Smooth muscle cell (in vitro differentiated cells): ENCODE measurements around the gene CLPTM1. TPM values are rescaled to one million over a fixed set of nuclear protein-coding genes. Genes with fewer than 3 reads are reported as not detected.

Source experiments
- DNase-seq: peaks from one replicate; lab custom pipeline; 2025; ENCODE audit not compliant: unreplicated experiment; lab: John Stamatoyannopoulos, UW
- H2AFZ ChIP-seq: fragments of 200-600 bp; sonication (generic); 2 replicates; pipeline ENCODE4 v1.6.0; 2016; ENCODE audit warnings: antibody characterized with exemption, low read depth, mild to moderate bottlenecking
- H3F3A ChIP-seq: fragments of 200-600 bp; sonication (generic); 2 replicates; pipeline ENCODE4 v1.6.0; 2017; ENCODE audit warnings: antibody characterized with exemption, low read depth
- H3K27ac ChIP-seq: fragments of 200-600 bp; sonication (generic); 2 replicates; pipeline ENCODE4 v1.5.1; 2016; ENCODE audit warnings: low read depth, mild to moderate bottlenecking
- H3K27me3 ChIP-seq: fragments of 200-600 bp; sonication (generic); 2 replicates; pipeline ENCODE4 v1.6.1; 2016; ENCODE audit warnings: low read depth, mild to moderate bottlenecking
- H3K36me3 ChIP-seq: fragments of 200-600 bp; sonication (generic); 2 replicates; pipeline ENCODE4 v1.5.1; 2016; ENCODE audit warnings: low read depth
- H3K4me1 ChIP-seq: fragments of 200-600 bp; sonication (generic); 2 replicates; pipeline ENCODE4 v1.5.1; 2016; ENCODE audit warnings: low read depth
- H3K4me2 ChIP-seq: fragments of 200-600 bp; sonication (generic); 2 replicates; pipeline ENCODE4 v1.6.0; 2016; ENCODE audit warnings: mild to moderate bottlenecking
- H3K4me3 ChIP-seq: fragments of 200-600 bp; sonication (generic); 2 replicates; pipeline ENCODE4 v1.5.1; 2016; ENCODE audit warnings: mild to moderate bottlenecking
- H3K79me2 ChIP-seq: fragments of 200-600 bp; sonication (generic); 2 replicates; pipeline ENCODE4 v1.6.0; 2016; ENCODE audit warnings: low read depth, mild to moderate bottlenecking
- H3K9ac ChIP-seq: fragments of 200-600 bp; sonication (generic); 2 replicates; pipeline ENCODE4 v1.6.0; 2016; ENCODE audit warnings: low read depth
- H3K9me3 ChIP-seq: fragments of 200-600 bp; sonication (generic); replicated peaks from 2 replicates; pipeline ENCODE4 v1.5.1; 2016; ENCODE audit warnings: low read depth
- H4K20me1 ChIP-seq: fragments of 200-600 bp; sonication (generic); 2 replicates; pipeline ENCODE4 v1.6.0; 2016; ENCODE audit warnings: low read depth
- CTCF ChIP-seq: fragments of 200-600 bp; sonication (generic); IDR thresholded peaks from 2 replicates; pipeline ENCODE4 v1.5.1; 2017; ENCODE audit warnings: borderline replicate concordance, mild to moderate bottlenecking, antibody characterized with exemption; ENCODE audit not compliant: insufficient read depth, poor library complexity, severe bottlenecking
- WGBS: methylation state at CpG from one replicate; pipeline ENCODE4 v1.1.7; 2016; ENCODE audit warnings: low lambda C conversion rate; 5-methylcytosine and 5-hydroxymethylcytosine counted together
- polyA plus RNA-seq: library from polyadenylated mRNA; unstranded; fragments of >200 nt; fragmentation: Nextera tagmentation; extraction: Ambion mirVana; gene quantifications from 2 replicates; pipeline ENCODE4 v1.2.1, GENCODE V29; 2016
- total RNA-seq: library from RNA; depleted of rRNA; stranded (reverse); fragments of >200 nt; gene quantifications from 2 replicates; pipeline ENCODE4 v1.2.3, GENCODE V29; 2014

CLPTM1 gene
- total and polyA plus RNA-seq, 2 experiments from 2014 or later = 41.9 to 62.1 TPM

GRCh38 chr19:44957526-44957925 lies 2.3 kb downstream of the CLPTM1 start:
- Histone ChIP-seq H3K79me2 (peaks cover 67% of the 10 kb centered on the region), H4K20me1 (peaks cover 67% of the 10 kb centered on the region), H2AFZ (no peak overlapping the region), H3K4me1 (peaks cover 11% of the 10 kb centered on the region), H3K4me2 (no peak overlapping the region), H3K9me3 (no peaks in the 10 kb centered on the region), H3K27ac (no peak overlapping the region), H3K9ac (peak overlapping the region; percentile 39), H3K36me3 (no peaks in the 10 kb centered on the region), H3K27me3 (no peaks in the 10 kb centered on the region), H3F3A (no peaks in the 10 kb centered on the region), H3K4me3 (no peak overlapping the region)
- TF ChIP-seq CTCF = no peak
- no peak for DNase-seq
- WGBS = 94% methylated on average over 7 of the region's 7 CpGs

GRCh38 chr19:44958090-44958489 lies 2.9 kb downstream of the CLPTM1 start:
- Histone ChIP-seq H3K4me1 (peaks cover 11% of the 10 kb centered on the region), H3K4me2 (no peak overlapping the region), H3K36me3 (no peaks in the 10 kb centered on the region), H3K79me2 (peaks cover 67% of the 10 kb centered on the region), H2AFZ (no peak overlapping the region), H4K20me1 (peaks cover 67% of the 10 kb centered on the region), H3K27me3 (no peaks in the 10 kb centered on the region), H3K9me3 (no peaks in the 10 kb centered on the region), H3K9ac (no peak overlapping the region), H3K27ac (no peak overlapping the region), H3F3A (no peaks in the 10 kb centered on the region), H3K4me3 (no peak overlapping the region)
- no peak for DNase-seq
- no peak for TF ChIP-seq CTCF
- 90% methylated on average over 8 of the region's 9 CpGs for WGBS

GRCh38 chr19:44959691-44960090 lies 4.5 kb downstream of the CLPTM1 start:
- no peak overlapping the region for H3K9ac ChIP-seq

More at GRCh38 chr19:44959691-44960090, 4.5 kb downstream of the CLPTM1 start:
- TF ChIP-seq CTCF = no peak
- no peaks in the 10 kb centered on the region for H3K27me3 ChIP-seq
- H3K27ac ChIP-seq = no peak overlapping the region
- no peak for DNase-seq
- H3K4me2 ChIP-seq = no peak overlapping the region
- peaks cover 2% of the 10 kb centered on the region for H3K36me3 ChIP-seq
- H3K79me2 ChIP-seq = peaks cover 69% of the 10 kb centered on the region
- no peaks in the 10 kb centered on the region for H3K9me3 ChIP-seq
- H3F3A ChIP-seq = no peaks in the 10 kb centered on the region
- no peak overlapping the region for H2AFZ ChIP-seq
- H3K4me1 ChIP-seq = peaks cover 11% of the 10 kb centered on the region
- peaks cover 70% of the 10 kb centered on the region for H4K20me1 ChIP-seq
- no peak overlapping the region for H3K4me3 ChIP-seq
- WGBS = 93% methylated on average over 5 of the region's 5 CpGs
